NCI-H1048 (cell line): Measurements from ENCODE around the gene FREM3.
"Not testable (repeated sequence)": the region's sequence is repeated elsewhere in the genome, so short reads cannot be mapped to it uniquely, and the experiment has no call there.

Experiments
- DNase-seq: peaks from one replicate; lab custom pipeline; 2025; lab: John Stamatoyannopoulos, UW

Gene FREM3

GRCh38 chr4:143575331-143575730, 125.1 kb downstream of the FREM3 start:
- no peak for DNase-seq

DNA sequence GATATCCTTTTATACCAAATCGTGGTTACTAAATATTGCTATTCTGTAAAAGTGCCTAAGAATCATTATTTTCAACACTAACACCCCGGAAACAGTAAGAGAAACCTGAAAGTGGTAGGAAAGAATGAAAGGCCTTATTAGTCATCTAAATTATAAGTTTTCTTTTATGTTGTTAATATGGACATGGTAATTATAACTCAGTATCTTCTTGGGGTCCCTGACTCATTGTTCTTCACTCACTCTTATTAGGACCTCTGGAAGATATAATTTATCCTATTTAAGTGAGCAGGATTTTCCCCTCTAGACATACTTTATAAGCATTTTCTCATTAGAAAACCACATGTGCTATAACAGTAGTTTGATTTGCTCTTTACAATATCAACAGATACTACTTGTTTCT, 136.0 kb downstream of the FREM3 start:
- no peak for DNase-seq

DNA sequence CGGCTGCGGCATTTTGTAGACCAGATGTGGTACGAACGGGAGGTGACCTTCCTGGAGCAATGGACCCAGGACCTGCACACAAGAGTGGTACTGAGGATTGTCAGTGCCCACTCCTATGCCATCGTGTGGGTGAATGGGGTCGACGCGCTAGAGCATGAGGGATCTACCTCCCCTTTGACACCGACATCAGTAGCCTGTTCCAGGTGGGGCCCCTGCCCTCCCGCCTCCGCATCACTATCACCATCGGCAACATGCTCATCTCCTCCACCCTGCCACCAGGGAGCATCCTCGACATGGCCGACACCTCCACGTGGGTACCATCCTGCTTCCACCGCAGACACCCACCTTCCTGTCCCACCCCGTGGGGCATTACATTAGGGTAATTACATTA, 140.7 kb downstream of the FREM3 start:
- DNase-seq, result no peak

GRCh38 chr4:143558823-143559756, 141.4 kb downstream of the FREM3 start:
- no peak for DNase-seq

DNA sequence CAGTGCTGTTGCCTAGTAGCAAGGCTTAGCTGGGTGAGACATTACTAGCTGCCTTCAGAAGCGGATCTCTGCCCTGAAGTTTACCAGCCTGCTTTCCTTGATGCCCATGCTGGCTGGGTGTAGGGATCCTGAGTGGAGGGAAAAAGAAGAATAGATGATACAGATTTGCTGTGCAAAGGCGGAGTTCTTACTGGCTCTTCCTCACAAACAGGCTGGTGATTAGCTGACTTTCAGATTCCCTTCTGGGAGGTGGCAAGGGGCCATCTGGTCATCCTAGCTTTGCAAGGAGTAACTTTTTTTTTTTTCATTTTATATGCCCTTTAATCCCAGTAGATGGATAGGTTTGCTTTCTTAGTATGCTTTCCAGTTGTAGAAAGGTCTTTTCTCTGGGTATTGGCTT, 142.2 kb downstream of the FREM3 start:
- DNase-seq, result no peak

- DNase-seq, result no peak
Observed at GRCh38 chr4:143555676-143556075, 144.8 kb downstream of the FREM3 start.

DNA sequence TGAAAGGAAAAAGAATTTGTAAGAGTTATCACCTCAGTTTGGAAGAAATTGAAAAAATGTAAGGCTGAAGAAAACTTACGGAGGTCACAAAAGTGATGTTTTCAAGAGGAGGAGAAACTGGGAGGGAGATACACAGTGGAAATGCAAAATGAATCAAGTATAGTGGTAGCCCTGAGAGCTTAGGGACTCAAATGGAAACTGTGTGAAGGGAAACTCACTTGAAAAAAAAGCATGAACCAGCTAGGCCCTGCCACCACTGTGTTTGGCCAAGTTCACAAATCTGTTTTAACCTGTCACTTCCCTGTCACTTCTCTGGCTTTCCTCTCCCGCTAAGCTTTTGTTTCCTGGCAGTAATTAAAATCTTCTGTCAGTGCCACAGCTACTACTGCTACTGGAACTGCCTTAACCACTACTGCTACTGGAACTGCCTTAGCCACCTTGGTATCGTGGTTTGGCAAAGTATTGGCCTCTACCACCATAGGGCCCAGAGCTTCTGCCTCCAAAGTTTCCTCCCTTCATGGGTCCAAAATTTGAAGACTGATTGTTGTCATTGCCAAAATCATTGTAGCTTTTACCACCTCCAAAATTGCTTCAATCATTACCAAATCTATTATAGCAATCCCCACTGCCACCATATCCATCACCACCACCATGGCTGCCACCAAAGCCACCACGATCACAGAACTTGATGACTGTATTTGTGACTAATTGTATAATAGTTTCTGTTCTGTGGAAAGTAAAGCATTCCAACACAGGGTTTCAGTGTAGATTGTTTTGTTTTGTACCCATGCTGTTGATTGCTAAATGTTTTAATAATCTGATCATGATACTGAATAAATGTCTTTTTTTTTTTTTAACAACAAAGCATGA, 145.5 kb downstream of the FREM3 start:
- no peak for DNase-seq

DNA sequence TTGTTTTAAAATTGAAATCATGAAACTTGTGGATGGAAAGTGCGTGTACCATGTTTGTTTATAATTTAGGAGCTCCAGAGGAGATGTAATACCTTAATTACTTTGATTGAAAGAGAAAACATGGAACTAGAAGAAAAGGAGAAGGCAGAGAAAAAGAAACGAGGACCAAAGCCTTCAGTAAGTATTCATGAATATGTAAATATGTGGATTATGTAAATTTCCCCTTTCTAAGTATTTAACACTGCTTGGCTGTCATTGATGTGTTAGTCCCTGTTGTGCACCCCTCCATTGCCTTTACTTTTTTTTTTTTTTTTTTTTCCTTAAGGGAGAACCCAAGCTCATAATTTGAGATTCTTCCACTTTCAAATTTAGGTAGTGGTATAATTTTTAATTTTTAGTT, 150.5 kb downstream of the FREM3 start:
- no peak for DNase-seq

DNA sequence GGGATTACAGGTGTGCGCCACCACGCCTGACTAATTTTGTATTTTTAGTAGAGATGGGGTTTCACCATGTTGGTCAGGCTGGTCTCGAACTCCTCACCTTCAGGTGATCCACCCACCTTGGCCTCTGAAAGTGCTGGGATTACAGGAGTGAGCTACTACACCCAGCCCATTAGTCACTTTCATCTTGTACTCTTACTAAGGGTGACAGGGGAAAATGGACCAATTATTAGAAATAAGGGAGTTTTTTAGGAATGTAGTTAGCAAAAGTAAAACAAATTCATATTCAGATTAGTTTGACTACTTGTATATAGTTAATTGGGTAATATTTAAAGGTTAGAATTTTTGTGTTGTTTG, 160.8 kb downstream of the FREM3 start:
- no peak for DNase-seq

GRCh38 chr4:143538979-143539669, 161.4 kb downstream of the FREM3 start:
- no peak for DNase-seq

DNA sequence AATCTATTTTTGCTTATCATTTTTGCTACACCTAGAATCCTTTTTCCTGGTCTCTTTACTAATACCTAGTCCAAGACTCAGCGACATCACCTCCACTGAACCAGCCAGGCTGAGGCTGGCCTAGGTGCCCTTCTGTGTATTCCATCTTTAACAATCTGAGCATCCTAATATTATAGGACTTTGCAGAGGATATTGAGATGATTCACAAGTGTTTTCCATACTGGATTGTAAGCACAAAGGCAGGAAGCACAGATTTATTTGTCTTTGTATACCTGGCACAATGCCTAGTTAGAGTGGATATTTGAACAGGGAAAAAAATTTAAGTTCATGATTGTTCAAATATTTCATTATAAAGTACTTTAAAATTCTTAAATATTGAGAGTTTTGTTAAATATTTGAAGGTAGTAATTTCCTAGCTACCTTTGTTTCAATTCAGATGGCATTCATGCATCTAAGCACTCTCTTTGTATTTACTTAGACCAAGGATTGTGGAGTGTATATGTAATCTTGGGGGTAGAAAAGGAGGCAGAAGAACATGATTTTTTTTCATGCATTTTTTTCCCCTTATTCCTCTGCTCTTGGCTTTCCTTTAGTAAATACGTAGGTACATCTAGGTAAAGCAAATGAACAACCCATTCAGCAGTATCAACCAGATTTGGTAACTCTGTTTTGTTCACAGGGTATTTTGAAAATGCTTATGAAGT, 168.5 kb downstream of the FREM3 start:
- DNase-seq, result no peak

GRCh38 chr4:143531380-143531779, 169.1 kb downstream of the FREM3 start:
- DNase-seq, result no peak

DNA sequence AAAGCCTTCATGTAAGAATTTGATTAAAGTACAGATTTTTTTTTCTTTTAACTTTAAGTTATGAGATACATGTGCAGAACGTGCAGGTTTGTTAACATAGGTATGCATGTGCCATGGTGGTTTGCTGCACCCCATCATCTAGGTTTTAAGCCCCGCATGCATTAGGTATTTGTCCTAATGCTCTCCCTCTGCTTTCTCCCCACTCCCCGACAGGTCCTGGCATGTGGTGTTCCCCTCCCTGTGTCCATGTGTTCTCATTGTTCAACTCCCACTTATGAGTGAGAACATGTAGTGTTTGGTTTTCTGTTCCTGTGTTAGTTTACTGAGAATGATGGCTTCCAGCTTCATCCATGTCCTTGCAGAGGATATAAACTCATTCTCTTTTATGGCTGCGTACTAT, 172.4 kb downstream of the FREM3 start:
- not testable (repeated sequence) for DNase-seq
